IMR-90 (cell line): ENCODE measurements around the gene DCAF17. TPM values are rescaled to one million over a fixed set of nuclear protein-coding genes. Genes with fewer than 3 reads are reported as not detected.
A peak's percentile ranks its signal among the peaks of the same experiment; 100 is the strongest.

ENCODE experiments used
- ATAC-seq: fragments of 200-7000 bp; cut with Tn5 transposase; 2 replicates; pipeline ENCODE4 v1.9.1; 2020; ENCODE audit warnings: low read depth, mild to moderate bottlenecking, moderate library complexity
- BruUV-seq: library from RNA; stranded (reverse); fragments of 400-500 nt; replicated peaks from 2 replicates; lab custom pipeline; 2021; lab: Mats Ljungman, UMichigan
- CTCF ChIA-PET: fragments of 300-600 bp; formaldehyde crosslinking; extraction: SDS; loops from one replicate; lab custom pipeline; 2021; ENCODE audit warnings: antibody characterized with exemption; lab: Yijun Ruan, JAX
- POLR2A ChIA-PET: fragments of 300-600 bp; sonication (Branson Sonifier 250); formaldehyde crosslinking; loops from one replicate; lab custom pipeline; 2022; ENCODE audit warnings: antibody characterized with exemption; ENCODE audit not compliant: unreplicated experiment; lab: Charles Lee
- DNase-seq: peaks from one replicate; pipeline ENCODE4 v3.0.0; 2013
- H2AFZ ChIP-seq: replicated peaks from 2 replicates; pipeline ENCODE3; 2013; ENCODE audit warnings: low read length, mild to moderate bottlenecking; ENCODE audit not compliant: poor library complexity
- H2AK5ac ChIP-seq: 2 replicates; pipeline ENCODE4 v1.6.1; 2013; ENCODE audit warnings: low read depth, low read length, inconsistent platforms
- H2AK9ac ChIP-seq: replicated peaks from 2 replicates; pipeline ENCODE3; 2013; ENCODE audit warnings: mild to moderate bottlenecking, low read depth, low read length, moderate library complexity; ENCODE audit not compliant: poor library complexity
- H2BK120ac ChIP-seq: 2 replicates; pipeline ENCODE4 v1.6.1; 2013; ENCODE audit warnings: low read depth, low read length, inconsistent platforms
- H2BK15ac ChIP-seq: 3 replicates; pipeline ENCODE4 v1.6.1; 2013; ENCODE audit warnings: low read depth, low read length, inconsistent platforms
- H2BK20ac ChIP-seq: 2 replicates; pipeline ENCODE4 v1.6.1; 2013; ENCODE audit warnings: low read depth, mild to moderate bottlenecking, inconsistent platforms, low read length, moderate library complexity
- H2BK5ac ChIP-seq: 2 replicates; pipeline ENCODE4 v1.6.1; 2013; ENCODE audit warnings: mild to moderate bottlenecking, low read depth, low read length, inconsistent platforms; ENCODE audit not compliant: poor library complexity, severe bottlenecking
- H3K14ac ChIP-seq: replicated peaks from 2 replicates; pipeline ENCODE4 v1.6.1; 2013; ENCODE audit warnings: low read depth, low read length, inconsistent platforms
- H3K18ac ChIP-seq: 2 replicates; pipeline ENCODE4 v1.6.1; 2013; ENCODE audit warnings: low read depth, low read length, control low read depth
- H3K23ac ChIP-seq: 2 replicates; pipeline ENCODE4 v1.6.1; 2013; ENCODE audit warnings: low read depth, low read length, inconsistent platforms
- H3K27ac ChIP-seq: 2 replicates; pipeline ENCODE4 v1.5.1; 2013; ENCODE audit warnings: mild to moderate bottlenecking, control low read depth, low read length; ENCODE audit not compliant: insufficient read depth
- H3K27me3 ChIP-seq: 2 replicates; pipeline ENCODE4 v1.6.1; 2013; ENCODE audit warnings: low read length; ENCODE audit not compliant: control insufficient read depth, insufficient read depth
- H3K36me3 ChIP-seq: 2 replicates; pipeline ENCODE4 v1.6.1; 2013; ENCODE audit warnings: low read length, mixed read lengths; ENCODE audit not compliant: control insufficient read depth, insufficient read depth
- H3K4ac ChIP-seq: 2 replicates; pipeline ENCODE4 v1.6.1; 2013; ENCODE audit warnings: low read depth, low read length, inconsistent platforms
- H3K4me1 ChIP-seq: 2 replicates; pipeline ENCODE4 v1.6.1; 2013; ENCODE audit warnings: low read length, mixed read lengths; ENCODE audit not compliant: control insufficient read depth, insufficient read depth
- H3K4me2 ChIP-seq: 2 replicates; pipeline ENCODE4 v1.6.1; 2013; ENCODE audit warnings: low read depth, mild to moderate bottlenecking, control low read depth, low read length, moderate library complexity
- H3K4me3 ChIP-seq: 2 replicates; pipeline ENCODE4 v1.5.1; 2013; ENCODE audit warnings: low read depth, mild to moderate bottlenecking, control low read depth, low read length, moderate library complexity; ENCODE audit not compliant: insufficient read depth
- H3K56ac ChIP-seq: 2 replicates; pipeline ENCODE4 v1.6.1; 2013; ENCODE audit warnings: low read length, inconsistent platforms; ENCODE audit not compliant: insufficient read depth; ENCODE audit errors: extremely low read depth
- H3K79me1 ChIP-seq, 2 experiments: 2 replicates each; pipeline ENCODE4 v1.6.1; 2013; ENCODE audit warnings: low read length in 2 of 2, inconsistent platforms in 1 of 2, low read depth in 1 of 2
- H3K9ac ChIP-seq: 2 replicates; pipeline ENCODE4 v1.6.1; 2013; ENCODE audit warnings: low read depth, low read length, control low read depth
- H3K9me1 ChIP-seq: 2 replicates; pipeline ENCODE4 v1.6.1; 2013; ENCODE audit warnings: low read length, inconsistent platforms; ENCODE audit not compliant: insufficient read depth
- H3K9me3 ChIP-seq: 2 replicates; pipeline ENCODE4 v1.6.1; 2013; ENCODE audit warnings: low read length; ENCODE audit not compliant: control insufficient read depth, insufficient read depth
- H4K20me1 ChIP-seq: 2 replicates; pipeline ENCODE4 v1.6.1; 2013; ENCODE audit warnings: low read length, inconsistent platforms; ENCODE audit not compliant: insufficient read depth
- H4K5ac ChIP-seq: 2 replicates; pipeline ENCODE4 v1.6.1; 2013; ENCODE audit warnings: mild to moderate bottlenecking, low read depth, low read length, control low read depth
- H4K8ac ChIP-seq, 2 experiments: 2 replicates each; pipeline ENCODE4 v1.6.1; 2013; ENCODE audit warnings: low read depth in 2 of 2, low read length in 2 of 2, control low read depth in 1 of 2, inconsistent platforms in 1 of 2
- H4K91ac ChIP-seq: 2 replicates; pipeline ENCODE4 v1.6.1; 2013; ENCODE audit warnings: low read depth, low read length, inconsistent platforms; ENCODE audit not compliant: insufficient read depth
- CHD1 ChIP-seq: IDR thresholded peaks from 2 replicates; pipeline ENCODE4 v1.6.1; 2012; ENCODE audit warnings: low read depth, low read length, improper control_type of control experiment
- MAFK ChIP-seq: IDR thresholded peaks from 2 replicates; pipeline ENCODE4 v1.6.1; 2012; ENCODE audit warnings: low read depth, low read length, improper control_type of control experiment
- MXI1 ChIP-seq: IDR thresholded peaks from 2 replicates; pipeline ENCODE4 v1.6.1; 2012; ENCODE audit warnings: low read depth, mild to moderate bottlenecking, low read length, moderate library complexity, borderline replicate concordance
- RAD21 ChIP-seq: IDR thresholded peaks from 2 replicates; pipeline ENCODE4 v1.6.1; 2012; ENCODE audit warnings: low read length, improper control_type of control experiment
- WGBS, 2 experiments: methylation state at CpG; one replicate each; pipeline versions ENCODE4 v1.1.5 to v1.1.7; 2013; ENCODE audit warnings: missing lambda C conversion rate in 2 of 2; ENCODE audit not compliant: insufficient read length in 1 of 2; ENCODE audit errors: extremely low coverage in 2 of 2; 5-methylcytosine and 5-hydroxymethylcytosine counted together
- dilution Hi-C: fragments of 300-500 bp; cut with HindIII; formaldehyde crosslinking; loops from one replicate; pipeline ENCODE4 v1.14.3; 2018; ENCODE audit warnings: low sequenced_read_pairs; ENCODE audit not compliant: unreplicated experiment
- in situ Hi-C: fragments of 300-500 bp; cut with MboI; formaldehyde crosslinking; loops from 3 replicates; pipeline ENCODE4 v1.14.3; 2019; ENCODE audit warnings: low sequenced_read_pairs, inconsistent platforms, mixed read lengths
- intact Hi-C: fragments of 100-400 bp; cut with micrococcal nuclease; formaldehyde crosslinking; loops from 2 replicates; pipeline ENCODE4 v1.10.0; 2022
- polyA plus RNA-seq, 3 experiments: library from polyadenylated mRNA; depleted of rRNA; stranded (reverse); fragments of >200 nt; gene quantifications; 2 replicates each; pipeline ENCODE4 v1.2.3, GENCODE V29; 2012; ENCODE audit warnings: low replicate concordance in 1 of 3
- total RNA-seq: library from RNA; depleted of rRNA; stranded (reverse); fragments of >200 nt; gene quantifications from 2 replicates; pipeline ENCODE4 v1.2.3, GENCODE V29; 2012

Gene DCAF17
- total and polyA plus RNA-seq, 2 of the 4 experiments (the other 2 are of a cell fraction), result 6.7 to 13.1 TPM

- H4K5ac ChIP-seq, result peak overlapping the region; percentile 31; the same call in 1 of the 2 replicates
- H3K23ac ChIP-seq, result peak overlapping the region; percentile 93
- ATAC-seq, result no peak; the same call in 1 of the 2 replicates
- no peaks in the 10 kb centered on the region for H3K36me3 ChIP-seq
- peak overlapping the region; percentile 98 for H2AK9ac ChIP-seq
- H3K27me3 ChIP-seq, result no peaks in the 10 kb centered on the region
- intact Hi-C loops, result no loop called here
- peak overlapping the region; percentile 56 to 78 for H4K8ac ChIP-seq
- peak overlapping the region; percentile 42 for H3K18ac ChIP-seq
- in situ Hi-C loops, result no loop called here
- H3K9ac ChIP-seq, result peak overlapping the region; percentile 84
- peak overlapping the region; percentile 93 for H3K4me3 ChIP-seq
- peak overlapping the region; percentile 74 for H2BK120ac ChIP-seq
- WGBS, 2 experiments, result no CpG with 5 or more reads among the region's 20 CpGs
- H2BK5ac ChIP-seq, result peak overlapping the region; percentile 74
- peak overlapping the region; percentile 88 for H3K14ac ChIP-seq
- peak overlapping the region; percentile 89 for H3K4ac ChIP-seq
- peaks cover 26 to 41% of the 10 kb centered on the region in 2 experiments for H3K79me1 ChIP-seq
- peaks cover 9% of the 10 kb centered on the region for H3K4me1 ChIP-seq
- no peaks in the 10 kb centered on the region for H3K9me3 ChIP-seq
- peak overlapping the region; percentile 87; the same call in 2 of the 3 replicates for H2BK15ac ChIP-seq
- TF ChIP-seq MXI1 (peak; percentile 72; the same call in 1 of the 2 replicates), MAFK (no peak), RAD21 (no peak), CHD1 (no peak)
- H3K56ac ChIP-seq, result peak overlapping the region; percentile 66; the same call in 1 of the 2 replicates
- peak overlapping the region; percentile 81 for H3K27ac ChIP-seq
- H3K9me1 ChIP-seq, result peaks cover 7% of the 10 kb centered on the region
- no peaks in the 10 kb centered on the region; the same call in 1 of the 2 replicates for H4K20me1 ChIP-seq
- peak overlapping the region; percentile 59 for H2BK20ac ChIP-seq
- ChIA-PET CTCF (interaction anchor here (0.6 to 1.9 kb wide), 6 partner anchors 14 to 1861 kb away, joined by 3 to 7 read pairs (median 3); no protein-coding TSS in a partner anchor), POLR2A (interaction anchor here (0.6 kb wide), 1 partner anchor 354 kb away, joined by 7 read pairs; no protein-coding TSS in a partner anchor)
- peak overlapping the region; percentile 68 for H4K91ac ChIP-seq
- peak overlapping the region; percentile 85 for H3K4me2 ChIP-seq
- H2AK5ac ChIP-seq, result peak overlapping the region; percentile 94
- DNase-seq, result peak; percentile 18
- BruUV-seq, result TSS peak; percentile 57
- H2AFZ ChIP-seq, result peak overlapping the region; percentile 99
- dilution Hi-C loops, result no loop called here
Observed at GRCh38 chr2:171432969-171433762, 860 bp upstream of the DCAF17 start.
